GM23248 (cell line): ENCODE measurements around the gene PRLH.

Experiments
- EZH2 ChIP-seq: fragments of 200-600 bp; sonication (generic); IDR thresholded peaks from 2 replicates; pipeline ENCODE4 v1.6.1; 2018; ENCODE audit warnings: antibody characterized with exemption, mild to moderate bottlenecking; ENCODE audit not compliant: insufficient read depth, poor library complexity, severe bottlenecking
- EZH2phosphoT487 ChIP-seq: fragments of 200-600 bp; sonication (generic); IDR thresholded peaks from 2 replicates; pipeline ENCODE4 v1.6.1; 2018; ENCODE audit warnings: antibody characterized with exemption, moderate library complexity, mild to moderate bottlenecking, low read depth; ENCODE audit not compliant: insufficient read depth

DNA sequence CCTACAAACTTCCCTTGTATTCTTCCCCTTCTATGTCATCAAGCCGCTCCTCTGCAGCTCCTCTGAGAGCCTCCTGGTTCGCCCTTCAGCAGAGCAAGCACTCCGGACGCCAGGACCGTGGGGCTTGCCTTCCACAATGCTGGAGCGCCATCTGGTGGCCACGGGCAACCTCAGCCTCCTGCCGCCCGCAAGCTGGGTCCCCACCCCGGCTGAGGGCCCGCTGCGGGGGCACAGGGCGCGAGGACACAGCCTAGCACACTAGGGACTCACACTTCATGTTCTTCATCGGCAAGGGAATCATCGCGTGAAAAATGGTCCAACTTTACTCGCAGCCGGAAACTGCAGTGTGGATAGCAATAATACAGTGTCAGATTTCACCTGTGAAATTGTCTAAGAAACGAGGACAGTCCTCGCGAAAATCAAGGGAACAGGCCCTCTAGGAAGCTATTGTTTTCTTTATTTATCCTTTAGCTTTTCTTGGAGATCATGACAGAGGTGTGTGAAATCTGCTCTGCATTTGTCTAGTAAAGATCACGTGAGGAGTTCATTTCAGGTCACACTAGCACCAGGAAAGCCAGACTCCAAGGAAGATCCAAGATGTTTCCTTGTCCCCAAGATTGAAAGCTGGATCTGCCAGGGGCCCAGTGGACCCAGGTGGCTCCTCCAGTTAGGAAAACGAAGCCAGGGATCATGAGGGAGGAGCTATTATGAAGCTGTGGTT lies 5.8 kb downstream of the PRLH start:
- no peak for TF ChIP-seq EZH2
- no peak for TF ChIP-seq EZH2phosphoT487
